HG02763 (cell line): Measurements from ENCODE around the gene PRKAG2.
A peak's percentile ranks its signal among the peaks of the same experiment; 100 is the strongest.

ENCODE experiments used
- ATAC-seq: cut with Tn5 transposase; IDR thresholded peaks from one replicate; pipeline ENCODE4 v1.9.1; 2021; ENCODE audit warnings: mild to moderate bottlenecking, moderate library complexity; ENCODE audit not compliant: unreplicated experiment

The PRKAG2 gene

DNA sequence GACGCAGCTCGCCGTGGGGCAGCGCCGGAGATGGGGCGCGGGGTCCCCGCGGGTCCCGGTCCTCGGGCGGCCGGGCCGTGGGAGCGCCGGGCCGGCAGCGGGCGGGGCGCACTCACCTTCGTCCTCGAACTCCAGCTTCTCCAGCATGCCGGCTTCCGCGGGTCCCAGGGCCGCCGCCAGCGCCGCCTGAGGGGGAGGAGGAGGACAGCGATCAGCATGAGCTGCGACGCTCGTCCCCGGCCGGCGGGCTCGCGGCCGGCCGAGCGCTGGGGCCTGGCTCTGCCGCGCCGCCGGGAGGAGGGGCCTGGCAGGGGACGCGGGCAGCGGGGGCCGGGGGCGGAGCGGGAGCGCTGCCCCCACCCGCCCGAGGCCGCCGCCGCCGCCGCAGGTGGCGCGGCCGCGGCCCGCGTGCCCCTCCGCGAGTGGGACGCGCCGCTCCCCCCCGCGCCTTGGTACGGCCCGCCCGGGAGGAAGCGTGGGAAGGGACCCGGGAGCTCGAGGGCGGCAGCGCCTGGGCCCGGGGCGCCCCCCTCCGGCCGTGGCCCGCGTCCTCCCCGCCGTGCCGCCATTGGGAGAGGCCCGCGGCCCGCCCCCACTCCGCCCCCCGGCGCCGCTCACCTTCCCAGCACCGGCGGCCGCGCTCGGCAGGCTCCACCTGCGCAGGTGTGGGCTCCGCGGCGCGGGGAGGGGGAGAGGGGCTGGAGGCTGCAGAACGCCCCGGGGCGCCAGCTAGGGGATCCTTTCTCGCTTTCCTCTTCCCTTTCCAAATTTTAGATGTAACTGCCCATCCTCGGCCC lies 244.8 kb downstream of the PRKAG2 start:
- ATAC-seq = peak; percentile 71

DNA sequence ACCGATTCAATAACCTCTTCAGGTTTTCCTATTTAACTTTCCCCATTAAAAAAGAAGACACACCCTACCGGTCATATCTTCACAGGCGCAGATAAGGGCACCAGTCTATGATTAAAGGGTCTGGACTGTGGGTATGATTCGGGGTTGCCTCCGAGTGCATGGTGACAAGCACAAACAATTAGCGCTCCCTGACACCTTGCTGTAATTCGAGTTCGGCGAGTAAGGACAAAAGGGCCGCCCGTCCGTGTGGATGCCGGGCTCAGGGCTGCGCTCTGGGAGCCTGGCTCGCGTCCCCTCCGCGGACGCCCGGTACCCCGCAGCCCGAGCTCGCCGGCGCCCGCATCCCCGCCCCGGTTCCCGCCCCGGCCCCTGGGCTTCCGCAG lies 245.4 kb downstream of the PRKAG2 start:
- ATAC-seq = no peak

DNA sequence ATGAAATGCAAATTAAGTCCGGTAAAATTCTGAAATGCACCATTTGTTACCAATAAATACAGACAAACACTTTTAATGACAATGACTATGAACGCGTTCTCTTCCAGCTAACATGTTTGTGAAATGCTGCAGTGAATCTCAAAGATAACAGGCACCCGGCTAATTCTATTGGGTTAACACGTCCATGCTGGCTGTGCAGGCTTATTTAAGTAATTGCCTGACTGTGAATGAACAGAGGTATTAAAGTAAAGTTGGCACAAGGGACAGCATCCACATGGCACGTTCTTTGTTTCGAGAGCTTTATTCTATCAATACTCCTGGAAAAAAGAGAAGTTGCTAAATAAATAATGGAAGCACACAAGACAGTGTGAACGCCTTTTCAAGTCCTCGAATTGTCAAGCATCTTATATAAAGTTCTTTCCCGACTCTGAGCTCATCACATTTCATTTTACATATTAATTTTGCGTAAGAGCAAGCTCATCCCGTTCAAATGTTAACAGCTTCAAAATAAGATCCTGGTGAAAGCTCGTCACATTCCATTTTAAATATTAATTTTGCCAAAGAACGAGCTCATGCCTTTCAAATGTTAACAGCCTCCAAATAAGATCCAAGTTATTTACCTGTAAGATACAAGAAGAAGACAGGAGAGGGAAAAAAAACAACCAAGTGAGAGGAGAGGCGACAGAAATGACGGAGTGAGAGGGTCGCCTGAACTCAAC lies 245.9 kb downstream of the PRKAG2 start:
- no peak for ATAC-seq

DNA sequence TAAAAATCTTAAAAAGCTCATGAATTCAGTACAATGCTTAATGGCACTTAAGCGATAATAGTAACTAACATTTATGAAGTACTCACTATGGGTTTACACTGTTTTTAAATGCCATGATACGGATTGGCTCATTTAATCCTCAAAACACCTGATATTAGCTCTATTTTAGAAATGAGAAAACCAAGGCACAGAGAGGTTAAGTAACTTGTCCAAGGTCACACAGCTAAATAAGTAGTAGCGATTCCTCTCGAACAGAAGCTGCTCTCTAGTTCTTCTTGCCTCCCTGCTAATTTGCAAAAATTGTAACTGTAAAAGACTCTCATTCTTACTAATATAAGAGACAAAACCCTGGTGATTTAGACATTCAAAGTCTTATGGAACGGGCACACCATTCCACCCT lies 246.6 kb downstream of the PRKAG2 start:
- ATAC-seq = no peak

DNA sequence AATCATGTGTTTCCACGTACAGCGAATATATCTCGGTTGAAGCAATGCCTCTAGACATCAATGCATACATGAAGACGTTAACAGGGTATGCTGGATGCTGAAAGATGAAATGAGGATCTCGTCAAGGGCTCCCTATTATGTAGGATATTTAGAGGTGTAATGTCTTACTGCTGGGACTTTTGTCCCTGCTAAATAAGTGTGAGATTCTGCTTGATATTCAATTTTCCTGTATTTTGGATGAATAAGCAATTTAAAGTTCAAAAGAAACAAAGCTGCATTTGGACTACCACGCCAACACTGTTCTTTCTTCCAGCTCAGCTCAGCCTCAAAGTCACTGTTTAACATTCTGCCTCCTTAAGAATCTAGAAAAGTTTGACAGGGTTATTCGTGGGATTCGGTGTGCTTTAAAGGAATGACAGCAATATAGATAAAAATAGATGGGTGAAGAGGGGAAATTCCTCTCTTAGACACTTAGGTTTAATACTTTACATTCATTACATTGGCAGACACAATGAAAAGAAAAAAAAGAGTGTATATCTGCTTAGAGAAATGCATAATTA lies 247.1 kb downstream of the PRKAG2 start:
- no peak for ATAC-seq

DNA sequence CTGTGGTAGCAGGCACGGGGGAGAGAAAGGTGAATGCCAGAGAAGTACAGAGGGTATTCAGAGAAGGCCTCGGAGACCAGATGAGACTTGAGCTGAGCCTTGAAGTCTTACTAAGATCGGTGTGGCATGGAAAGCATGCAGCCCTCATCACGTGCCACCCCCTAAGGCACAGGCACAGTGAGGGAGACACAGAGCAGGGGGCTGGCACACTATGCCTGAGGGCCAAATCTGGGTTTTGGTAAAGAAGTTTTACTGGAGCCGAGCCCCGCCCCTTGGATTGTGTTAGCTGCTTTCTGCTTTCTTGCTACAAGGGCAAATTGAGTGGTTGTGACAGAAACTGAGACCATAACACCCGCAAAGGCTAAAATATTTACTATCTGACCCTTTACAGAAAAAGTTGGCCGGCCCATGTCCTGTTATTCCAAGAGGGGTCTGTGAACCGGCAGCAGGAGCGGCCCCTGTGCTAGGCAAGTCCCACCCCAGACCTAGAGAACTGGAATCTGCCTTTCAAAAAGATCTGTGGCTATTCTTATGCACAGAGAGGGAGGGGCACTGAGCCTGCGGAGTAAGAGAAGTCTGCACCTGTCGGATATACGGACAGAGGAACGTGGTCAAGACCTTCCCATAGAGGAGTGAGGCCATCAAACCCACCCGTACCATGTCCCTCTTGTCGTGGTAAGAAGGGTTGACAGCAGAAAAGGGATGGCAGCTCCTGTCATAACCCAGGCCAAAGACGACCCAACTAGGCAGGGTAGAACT lies 247.9 kb downstream of the PRKAG2 start:
- no peak for ATAC-seq

DNA sequence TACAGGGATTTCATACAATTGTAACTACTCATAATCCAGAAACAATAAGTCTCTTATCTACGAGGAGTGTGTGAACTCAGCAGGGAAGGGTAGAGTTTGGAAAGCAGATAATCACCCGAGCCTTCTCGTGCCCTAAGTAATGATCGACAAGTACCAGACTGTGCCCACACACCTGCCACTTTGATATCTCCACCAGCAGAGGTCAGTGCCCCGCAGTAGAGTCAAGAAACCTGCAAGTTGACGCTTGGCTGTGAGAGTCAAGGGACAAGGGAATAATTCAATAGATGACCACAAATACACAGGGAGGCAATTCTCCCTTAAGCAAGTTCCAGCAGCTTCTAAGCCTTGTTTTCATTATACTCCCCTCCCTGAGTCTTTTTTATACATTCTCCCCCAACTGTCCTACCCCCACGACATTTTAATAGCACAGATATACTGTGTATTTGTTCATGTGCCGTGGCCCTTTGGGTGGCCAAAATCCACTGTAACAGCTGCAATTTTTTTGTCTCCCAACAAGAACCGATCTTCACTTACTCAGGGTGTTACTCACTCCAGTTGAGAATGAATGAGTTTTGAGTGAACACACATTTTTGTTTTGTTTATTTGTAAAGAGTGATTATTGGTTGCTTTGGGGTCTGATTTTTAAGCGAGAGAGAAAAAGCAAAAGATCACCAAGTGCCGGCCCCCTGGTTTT lies 250.3 kb downstream of the PRKAG2 start:
- no peak for ATAC-seq

DNA sequence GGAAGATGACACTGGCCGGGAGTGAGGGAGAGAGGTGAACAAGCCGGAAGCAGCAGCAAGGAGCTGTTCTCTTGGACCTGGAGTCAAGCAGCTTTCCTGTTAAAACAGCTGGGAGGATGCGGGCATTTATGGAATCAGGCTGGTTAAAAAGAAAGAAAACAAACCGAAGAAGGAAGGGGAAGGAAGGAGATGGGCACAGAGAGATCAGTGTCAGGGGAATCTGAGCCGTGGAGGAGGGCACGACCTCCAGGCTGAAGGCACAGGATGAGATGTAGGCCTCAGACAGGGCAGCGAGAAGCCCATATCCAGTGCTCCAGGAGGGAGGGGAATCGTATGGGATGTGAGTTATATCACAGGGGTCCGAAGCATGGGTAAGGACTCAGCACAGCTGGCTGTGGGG lies 251.3 kb downstream of the PRKAG2 start:
- no peak for ATAC-seq

DNA sequence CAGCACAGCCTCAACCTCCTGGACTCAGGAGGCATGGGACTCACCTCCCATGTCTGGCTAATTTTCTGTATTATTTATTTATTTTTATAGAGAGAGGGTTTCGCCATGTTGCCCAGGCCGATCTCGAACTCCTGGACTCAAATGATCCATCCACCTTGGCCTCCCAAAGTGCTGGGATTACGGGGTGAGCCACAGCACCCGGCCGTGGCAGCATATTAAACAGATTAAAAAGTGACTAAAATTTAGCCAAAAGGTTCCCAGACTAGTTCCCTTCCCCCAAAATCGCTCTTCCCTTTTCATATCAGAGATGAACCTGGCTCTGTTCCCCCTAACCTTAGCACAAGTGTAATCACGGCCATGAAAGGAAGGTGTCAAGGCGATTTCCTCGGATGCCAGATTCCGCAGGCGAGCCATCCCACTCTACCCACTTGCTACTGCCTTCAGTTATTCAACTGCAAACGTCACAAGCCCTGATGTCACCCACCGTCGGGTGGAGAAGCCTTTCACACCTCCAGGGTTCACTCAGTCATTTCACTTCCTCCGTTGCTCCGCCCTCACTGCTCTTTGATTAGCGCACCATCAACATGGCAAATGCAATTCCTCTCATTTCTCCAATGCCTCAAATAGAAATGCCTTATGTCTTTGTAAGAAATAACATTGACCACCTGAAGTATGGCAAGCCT lies 252.5 kb downstream of the PRKAG2 start:
- ATAC-seq = no peak

DNA sequence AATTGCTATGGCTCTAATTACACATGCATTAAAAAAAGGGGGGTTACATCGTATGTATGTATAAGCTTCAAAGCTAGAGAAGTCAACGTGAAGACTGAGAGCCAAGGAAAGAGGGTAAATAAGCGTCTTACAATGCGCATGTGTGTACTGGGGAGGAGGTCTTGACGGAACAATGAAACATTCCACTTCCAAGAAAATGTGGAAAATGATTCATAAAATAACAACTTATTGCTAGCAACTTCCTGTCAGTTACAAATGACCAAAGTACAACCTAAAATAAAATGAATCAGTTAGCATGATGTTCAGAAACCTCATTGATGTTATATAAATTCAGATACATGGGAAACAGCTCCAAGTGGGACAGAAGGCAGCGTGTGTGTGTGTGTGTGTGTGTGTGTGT lies 253.1 kb downstream of the PRKAG2 start:
- no peak for ATAC-seq

DNA sequence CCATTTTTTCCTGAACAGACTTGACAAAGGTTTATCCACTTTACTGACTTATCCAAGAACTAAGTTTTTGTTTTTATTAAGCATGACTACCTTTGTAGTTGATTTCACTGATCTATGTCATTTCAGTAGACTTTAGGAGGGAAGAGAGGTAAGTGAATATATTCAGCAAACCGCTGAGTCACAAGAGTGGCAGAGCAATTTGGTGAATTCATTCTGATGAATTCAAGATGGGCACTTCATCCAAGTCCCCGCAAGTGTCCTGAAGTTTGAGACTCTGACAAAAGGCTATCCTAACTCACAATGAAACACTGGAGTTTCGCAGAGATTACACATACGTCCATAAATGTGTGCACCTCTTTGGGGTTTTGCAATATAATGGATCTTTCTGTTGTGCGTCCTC lies 255.0 kb downstream of the PRKAG2 start:
- no peak for ATAC-seq

DNA sequence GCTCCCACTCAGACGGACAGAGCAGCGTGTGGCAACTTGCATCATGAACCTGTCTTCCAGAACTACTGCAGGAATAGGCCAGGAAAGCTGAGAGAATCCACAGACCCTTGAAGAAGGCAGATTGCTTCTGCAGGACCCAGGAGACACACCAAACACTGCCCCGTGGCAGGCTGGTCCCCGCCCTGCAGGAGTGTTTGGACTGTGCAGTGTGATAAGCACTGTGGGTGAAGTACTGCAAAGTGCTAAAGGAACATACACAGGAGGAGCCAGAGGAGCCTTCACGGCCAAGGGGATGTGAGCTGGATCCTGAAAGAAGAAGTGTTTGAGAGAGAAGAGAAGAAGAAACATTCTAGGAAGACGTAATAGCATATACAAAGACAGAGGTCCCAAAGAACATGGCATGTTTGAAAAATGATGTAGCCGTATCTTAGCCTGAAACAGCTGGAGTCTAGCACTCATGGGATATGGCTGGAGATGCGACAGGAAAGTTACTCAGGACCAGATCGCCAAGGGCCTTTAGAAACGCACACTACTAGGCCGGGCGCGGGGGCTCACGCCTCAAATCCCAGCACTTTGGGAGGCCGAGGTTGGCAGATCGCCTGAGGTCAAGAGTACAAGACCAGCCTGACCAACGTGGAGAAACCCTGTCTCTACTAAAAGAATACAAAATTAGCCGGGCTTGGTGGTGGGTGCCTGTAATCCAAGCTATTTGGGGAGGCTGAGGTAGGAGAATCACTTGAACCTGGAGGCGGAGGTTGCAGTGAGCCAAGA lies 260.3 kb downstream of the PRKAG2 start:
- ATAC-seq = no peak

DNA sequence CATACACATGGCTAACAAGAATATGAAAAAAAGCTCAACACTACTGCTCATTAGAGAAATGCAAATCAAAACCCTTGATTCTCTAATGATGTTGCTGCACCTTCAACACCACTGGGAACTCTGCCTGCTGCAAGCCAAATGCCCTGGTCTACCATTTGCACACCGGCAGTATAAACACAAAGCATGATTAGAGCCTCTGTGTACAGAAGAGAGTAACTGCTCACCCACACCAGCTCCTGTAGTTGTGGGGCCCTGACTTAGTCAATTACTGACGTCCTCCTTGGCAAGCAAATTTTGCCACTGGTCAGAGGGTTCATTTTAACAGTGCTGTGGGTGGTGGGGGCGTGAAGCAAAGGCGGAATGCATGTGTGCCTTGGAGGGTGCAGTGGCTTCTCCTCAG lies 261.1 kb downstream of the PRKAG2 start:
- no peak for ATAC-seq

DNA sequence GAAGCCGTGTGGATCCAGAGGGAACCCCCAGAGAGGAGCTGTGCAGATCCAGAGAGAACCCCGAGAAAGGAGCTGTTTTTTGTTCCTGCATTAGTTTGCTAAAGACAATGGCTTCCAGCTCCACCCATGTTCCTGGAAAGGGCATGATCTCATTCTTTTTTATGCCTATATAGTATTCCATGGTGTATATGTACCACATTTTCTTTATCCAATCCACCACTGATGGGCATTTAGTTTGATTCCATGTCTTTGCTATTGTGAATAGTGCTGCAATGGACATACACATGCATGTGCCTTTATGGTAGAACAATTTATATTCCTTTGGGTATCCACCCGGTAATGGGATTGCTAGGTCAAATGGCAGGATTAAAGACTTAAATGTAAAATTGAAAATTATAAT lies 261.9 kb downstream of the PRKAG2 start:
- no peak for ATAC-seq

DNA sequence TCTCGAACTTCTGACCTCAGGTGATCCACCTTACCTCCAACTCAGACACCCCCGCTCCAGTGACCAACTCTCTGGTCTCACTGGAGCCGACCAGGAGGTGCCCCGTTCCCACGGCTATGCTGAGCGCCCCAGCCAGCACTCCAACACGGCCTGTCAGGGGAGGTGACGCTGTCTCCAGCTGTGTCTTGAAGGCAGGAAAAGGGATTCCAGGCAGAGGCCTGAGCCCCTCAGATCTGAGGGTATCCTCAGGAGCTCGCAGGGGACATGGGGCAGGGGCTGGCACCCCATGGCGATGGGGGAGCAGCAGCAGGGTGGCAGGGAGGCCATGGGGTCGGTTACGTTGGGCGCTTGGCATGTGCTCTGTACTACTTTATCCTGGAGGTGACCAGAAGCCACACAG lies 262.9 kb downstream of the PRKAG2 start:
- no peak for ATAC-seq

DNA sequence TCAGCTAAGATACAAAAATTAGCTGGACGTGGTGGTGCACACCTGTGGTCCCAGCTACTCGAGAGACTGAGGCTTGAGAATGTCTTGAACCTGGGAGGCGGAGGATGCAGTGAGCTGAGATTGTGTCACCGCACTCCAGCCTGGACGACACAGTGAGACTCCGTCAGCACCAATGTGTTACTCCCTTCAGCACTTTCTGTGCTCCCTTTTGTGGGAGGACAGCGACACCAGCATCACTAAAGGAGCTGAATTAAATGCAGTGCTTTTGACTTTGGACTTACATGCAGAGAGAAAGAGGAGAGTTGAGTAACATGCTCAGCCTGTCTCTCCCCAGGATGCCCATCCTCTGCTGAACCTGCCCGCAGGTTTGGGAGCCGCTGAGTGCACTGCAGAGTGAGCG lies 265.0 kb downstream of the PRKAG2 start:
- ATAC-seq = no peak

DNA sequence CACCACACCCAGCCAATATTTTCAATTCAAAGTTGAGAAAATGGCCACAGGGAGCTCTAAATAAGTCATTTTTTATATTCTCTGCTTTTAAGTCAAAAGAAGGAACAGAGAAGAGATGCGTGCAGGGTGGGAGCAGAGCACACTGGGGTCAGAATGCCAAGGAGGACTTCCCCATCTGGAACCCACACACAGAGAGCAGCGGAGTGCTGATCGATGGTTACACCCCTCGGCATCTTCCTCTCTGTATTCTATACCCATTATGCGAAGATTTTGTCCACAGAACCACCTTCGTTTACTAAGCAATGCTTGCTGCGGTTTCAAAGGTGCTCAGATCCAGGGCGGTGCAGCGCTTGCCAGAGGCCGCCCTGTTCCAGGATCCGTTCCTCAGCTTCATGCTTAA lies 265.9 kb downstream of the PRKAG2 start:
- no peak for ATAC-seq

DNA sequence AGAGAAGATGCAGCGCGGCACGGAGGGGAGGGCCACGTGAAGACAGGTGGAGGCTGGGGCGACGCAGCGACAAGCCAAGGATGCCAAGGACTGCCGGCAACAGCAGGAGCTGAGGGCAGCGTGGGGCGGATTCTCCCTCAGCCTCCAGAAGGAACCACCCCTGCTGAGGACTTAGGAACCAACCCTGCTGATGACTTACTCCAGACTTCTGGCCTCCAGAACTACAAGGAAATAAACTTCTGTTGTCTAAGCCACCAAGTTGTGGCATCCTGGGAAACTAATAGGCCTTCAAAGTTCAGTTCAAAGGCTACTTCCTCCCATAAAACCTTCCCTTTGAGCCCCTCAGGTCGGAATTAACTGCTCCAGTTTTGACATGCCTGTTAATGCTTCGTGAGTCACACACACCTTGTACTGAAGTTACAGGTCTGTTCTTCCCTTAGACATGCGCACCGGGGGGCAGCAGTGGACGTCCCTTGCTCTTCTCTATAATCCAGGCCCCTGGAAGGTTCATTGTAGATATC lies 268.8 kb downstream of the PRKAG2 start:
- ATAC-seq = no peak

DNA sequence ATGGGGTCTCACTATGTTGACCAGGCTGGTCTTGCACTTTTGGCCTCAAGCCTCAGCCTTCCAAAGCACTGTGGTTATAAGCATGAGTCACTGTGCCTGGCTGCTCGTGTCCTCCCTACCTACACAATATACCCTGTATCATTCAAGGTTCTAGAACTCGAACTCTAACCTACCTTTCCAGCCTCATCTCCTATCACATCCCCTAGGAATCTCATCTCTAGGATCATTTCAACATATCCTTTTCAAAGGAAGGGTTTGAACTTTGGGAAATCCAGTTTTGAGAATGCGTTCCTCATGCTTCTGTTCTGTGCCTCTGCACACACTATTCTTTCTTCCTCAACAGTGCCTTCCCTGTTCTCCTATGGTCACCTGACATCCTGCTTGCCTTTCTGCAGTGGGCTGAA lies 269.4 kb downstream of the PRKAG2 start:
- no peak for ATAC-seq
